Osteoblast (primary cell): ENCODE data around the gene RAVER2. TPM values are rescaled to one million over a fixed set of nuclear protein-coding genes. Genes with fewer than 3 reads are reported as not detected.

Experiments
- DNase-seq: peaks from one replicate; pipeline ENCODE4 v3.0.0; 2011; ENCODE audit warnings: low spot score, mixed read lengths; ENCODE audit not compliant: insufficient read length; ENCODE audit errors: missing footprints
- H2AFZ ChIP-seq: 2 replicates; pipeline ENCODE4 v1.6.0; 2011; ENCODE audit warnings: mild to moderate bottlenecking, low read length
- H3K27ac ChIP-seq: 2 replicates; pipeline ENCODE4 v1.5.1; 2011; ENCODE audit warnings: mild to moderate bottlenecking, low read depth, low read length, moderate library complexity
- H3K27me3 ChIP-seq: 2 replicates; pipeline ENCODE4 v1.6.0; 2012; ENCODE audit warnings: mild to moderate bottlenecking, control low read depth, inconsistent platforms, low read length, moderate library complexity; ENCODE audit not compliant: insufficient read depth
- H3K36me3 ChIP-seq: 2 replicates; pipeline ENCODE4 v1.5.1; 2011; ENCODE audit warnings: mild to moderate bottlenecking, low read length, control low read depth, moderate library complexity; ENCODE audit not compliant: insufficient read depth
- H3K4me1 ChIP-seq: 2 replicates; pipeline ENCODE4 v1.5.1; 2011; ENCODE audit warnings: mild to moderate bottlenecking, low read length, control low read depth, moderate library complexity; ENCODE audit not compliant: insufficient read depth
- H3K4me2 ChIP-seq: 2 replicates; pipeline ENCODE4 v1.6.0; 2011; ENCODE audit warnings: mild to moderate bottlenecking, low read length; ENCODE audit not compliant: insufficient read depth
- H3K4me3 ChIP-seq: fragments of 200-600 bp; sonication (generic); 3 replicates; pipeline ENCODE4 v1.5.1; 2012; ENCODE audit warnings: mild to moderate bottlenecking, low read length, inconsistent platforms; ENCODE audit not compliant: insufficient read depth
- H3K79me2 ChIP-seq: 2 replicates; pipeline ENCODE4 v1.6.0; 2012; ENCODE audit warnings: mild to moderate bottlenecking, low read length, control low read depth, inconsistent platforms; ENCODE audit not compliant: insufficient read depth
- H3K9me3 ChIP-seq: 2 replicates; pipeline ENCODE4 v1.5.1; 2011; ENCODE audit warnings: low read depth, low read length, control low read depth
- H4K20me1 ChIP-seq: 2 replicates; pipeline ENCODE4 v1.6.0; 2012; ENCODE audit warnings: mild to moderate bottlenecking, low read length, control low read depth; ENCODE audit not compliant: insufficient read depth
- total RNA-seq: library from RNA; depleted of rRNA; stranded (reverse); fragments of >200 nt; gene quantifications from 2 replicates; pipeline ENCODE4 v1.2.3, GENCODE V29; 2012
- TF ChIP-seq, protein P1 (sequence below): IDR thresholded peaks from 2 replicates; pipeline ENCODE4 v1.5.1; 2011; ENCODE audit warnings: mild to moderate bottlenecking, low read depth, low read length, moderate library complexity; ENCODE audit errors: extremely low read depth

RAVER2 gene
- total RNA-seq, 1 donor: 17.4 TPM

DNA sequence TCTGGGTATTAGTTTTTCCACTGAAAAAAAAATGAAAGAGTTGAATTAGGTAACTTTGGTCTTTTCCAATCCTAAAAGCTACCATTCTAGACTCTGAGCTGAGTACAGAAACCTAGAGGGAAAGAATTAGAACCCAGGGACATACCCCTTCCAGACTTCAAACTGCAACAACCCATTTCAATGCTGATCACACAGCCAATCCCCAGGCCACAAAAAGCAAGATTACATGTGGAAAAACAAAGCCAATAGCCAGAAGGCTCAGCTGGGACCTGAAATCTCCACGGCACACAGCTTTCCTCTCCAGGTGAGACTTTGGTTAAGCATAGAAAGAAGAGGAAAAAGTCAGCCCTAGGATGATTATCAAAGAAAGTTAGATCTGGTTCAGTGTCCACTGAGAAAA is 132.7 kb downstream of the RAVER2 start:
- TF ChIP-seq, protein P1, sequence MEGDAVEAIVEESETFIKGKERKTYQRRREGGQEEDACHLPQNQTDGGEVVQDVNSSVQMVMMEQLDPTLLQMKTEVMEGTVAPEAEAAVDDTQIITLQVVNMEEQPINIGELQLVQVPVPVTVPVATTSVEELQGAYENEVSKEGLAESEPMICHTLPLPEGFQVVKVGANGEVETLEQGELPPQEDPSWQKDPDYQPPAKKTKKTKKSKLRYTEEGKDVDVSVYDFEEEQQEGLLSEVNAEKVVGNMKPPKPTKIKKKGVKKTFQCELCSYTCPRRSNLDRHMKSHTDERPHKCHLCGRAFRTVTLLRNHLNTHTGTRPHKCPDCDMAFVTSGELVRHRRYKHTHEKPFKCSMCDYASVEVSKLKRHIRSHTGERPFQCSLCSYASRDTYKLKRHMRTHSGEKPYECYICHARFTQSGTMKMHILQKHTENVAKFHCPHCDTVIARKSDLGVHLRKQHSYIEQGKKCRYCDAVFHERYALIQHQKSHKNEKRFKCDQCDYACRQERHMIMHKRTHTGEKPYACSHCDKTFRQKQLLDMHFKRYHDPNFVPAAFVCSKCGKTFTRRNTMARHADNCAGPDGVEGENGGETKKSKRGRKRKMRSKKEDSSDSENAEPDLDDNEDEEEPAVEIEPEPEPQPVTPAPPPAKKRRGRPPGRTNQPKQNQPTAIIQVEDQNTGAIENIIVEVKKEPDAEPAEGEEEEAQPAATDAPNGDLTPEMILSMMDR: no peak
- DNase-seq: no peak
- Histone ChIP-seq H2AFZ (no peak overlapping the region), H3K4me3 (no peak overlapping the region), H3K4me2 (no peak overlapping the region), H3K27me3 (no peaks in the 10 kb centered on the region), H3K4me1 (peaks cover 10% of the 10 kb centered on the region), H4K20me1 (no peaks in the 10 kb centered on the region), H3K79me2 (peaks cover 3% of the 10 kb centered on the region), H3K36me3 (peaks cover 36% of the 10 kb centered on the region), H3K9me3 (no peaks in the 10 kb centered on the region), H3K27ac (no peak overlapping the region)

DNA sequence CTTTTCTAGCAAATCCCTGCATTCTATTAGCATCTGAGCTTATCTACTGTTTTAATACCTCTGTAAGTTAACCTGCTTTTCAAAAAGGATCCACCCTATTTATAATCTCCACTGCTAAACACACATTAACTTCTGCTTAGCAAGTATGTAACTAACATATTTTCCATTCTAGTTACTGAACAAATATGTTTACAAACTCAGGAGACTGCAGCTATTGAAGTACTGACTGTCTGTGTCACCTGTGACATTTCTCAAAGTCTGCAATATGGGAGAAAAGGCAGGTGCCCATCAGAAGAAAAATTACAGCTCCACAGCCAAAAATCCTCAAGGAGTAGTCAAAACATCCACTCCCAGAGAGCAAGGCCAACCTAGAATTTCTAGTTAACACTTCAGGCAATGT is 133.2 kb downstream of the RAVER2 start:
- no peak overlapping the region for H2AFZ ChIP-seq
- no peaks in the 10 kb centered on the region for H3K27me3 ChIP-seq
- H4K20me1 ChIP-seq: no peaks in the 10 kb centered on the region
- TF ChIP-seq, protein P1: no peak
- H3K4me3 ChIP-seq: no peak overlapping the region
- no peaks in the 10 kb centered on the region for H3K9me3 ChIP-seq
- peaks cover 3% of the 10 kb centered on the region for H3K79me2 ChIP-seq
- no peak overlapping the region for H3K4me2 ChIP-seq
- H3K27ac ChIP-seq: no peak overlapping the region
- peaks cover 10% of the 10 kb centered on the region for H3K4me1 ChIP-seq
- DNase-seq: no peak
- H3K36me3 ChIP-seq: peaks cover 38% of the 10 kb centered on the region

DNA sequence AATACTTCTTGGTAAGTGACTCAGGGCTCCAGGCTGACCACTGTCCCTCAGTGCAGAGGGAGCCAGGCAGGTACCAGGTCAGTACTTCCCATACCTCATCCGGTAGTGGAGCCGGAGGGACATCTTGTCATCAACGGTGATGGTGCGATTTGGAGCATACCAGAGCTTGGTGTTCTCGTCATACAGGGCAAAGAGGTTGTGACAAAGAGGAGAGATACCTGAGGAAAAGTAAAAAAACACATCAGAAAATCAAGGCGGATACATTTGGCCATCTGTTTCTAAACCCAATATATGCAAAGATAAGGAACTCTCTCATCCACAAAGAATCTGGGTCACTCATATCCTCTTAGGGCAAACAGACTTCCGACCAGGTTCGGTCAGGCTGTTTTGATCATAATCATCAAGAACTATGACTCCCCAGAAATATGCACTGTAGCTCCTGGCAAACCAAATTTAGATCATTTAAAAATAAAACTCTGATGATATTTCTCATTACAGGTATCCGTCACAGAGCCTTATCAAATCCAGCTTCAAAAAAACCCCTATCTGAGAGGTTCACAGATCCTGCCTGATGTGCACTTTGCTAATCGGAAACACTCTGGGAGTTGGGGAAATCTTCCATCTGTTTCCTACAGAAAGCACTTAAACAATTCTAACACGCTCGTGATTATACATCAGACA is 134.2 kb downstream of the RAVER2 start:
- H4K20me1 ChIP-seq: peaks cover 4% of the 10 kb centered on the region
- no peak overlapping the region for H3K27ac ChIP-seq
- TF ChIP-seq, protein P1: no peak
- H3K4me3 ChIP-seq: no peak overlapping the region
- no peaks in the 10 kb centered on the region for H3K9me3 ChIP-seq
- peaks cover 3% of the 10 kb centered on the region for H3K79me2 ChIP-seq
- H3K36me3 ChIP-seq: peaks cover 34% of the 10 kb centered on the region
- no peaks in the 10 kb centered on the region for H3K27me3 ChIP-seq
- no peak for DNase-seq
- no peak overlapping the region for H2AFZ ChIP-seq
- H3K4me2 ChIP-seq: no peak overlapping the region
- peaks cover 10% of the 10 kb centered on the region for H3K4me1 ChIP-seq

DNA sequence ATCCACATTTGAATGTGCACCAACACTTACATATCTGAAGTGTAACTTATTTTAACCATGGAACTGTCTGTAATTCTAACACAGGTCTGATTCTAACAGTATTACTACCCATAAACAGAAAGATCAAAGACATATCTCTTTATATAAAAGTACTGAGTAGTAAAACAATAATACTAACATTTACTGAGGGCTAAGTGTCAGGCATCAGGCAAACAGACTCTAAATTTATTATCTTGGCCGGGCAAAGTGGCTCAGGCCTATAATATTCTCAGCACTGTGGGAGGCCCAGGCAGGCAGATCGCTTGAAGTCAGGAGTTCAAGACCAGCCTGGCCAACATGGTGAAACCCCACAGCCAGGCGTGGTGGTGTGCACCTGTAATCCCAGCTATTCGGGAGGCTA is 135.6 kb downstream of the RAVER2 start:
- Histone ChIP-seq H3K9me3 (no peaks in the 10 kb centered on the region), H4K20me1 (peaks cover 15% of the 10 kb centered on the region), H3K27ac (no peak overlapping the region), H3K4me2 (no peak overlapping the region), H3K27me3 (no peaks in the 10 kb centered on the region), H3K4me1 (peaks cover 10% of the 10 kb centered on the region), H2AFZ (no peak overlapping the region), H3K36me3 (peaks cover 29% of the 10 kb centered on the region), H3K79me2 (peaks cover 7% of the 10 kb centered on the region), H3K4me3 (no peak overlapping the region)
- TF ChIP-seq, protein P1: no peak
- DNase-seq: no peak
